ENCODE results near the gene F12. TPM values are rescaled to one million over a fixed set of nuclear protein-coding genes. Genes with fewer than 3 reads are reported as not detected.

Gene F12
- total RNA-seq (ENCODE audit: low replicate concordance): 0.27 and 1.4 TPM in 2 replicates

GRCh38 chr5:177409043-177409801 lies at the start of gene F12:
TSS of gene F12 (minus strand) at chr5:177409564. CDS start at chr5:177409527, 37 bp downstream.
- no peak within 1 kb of the TSS for H3K4me3 ChIP-seq (ENCODE audit: low read depth, low read length)
- TF ChIP-seq, protein P1, sequence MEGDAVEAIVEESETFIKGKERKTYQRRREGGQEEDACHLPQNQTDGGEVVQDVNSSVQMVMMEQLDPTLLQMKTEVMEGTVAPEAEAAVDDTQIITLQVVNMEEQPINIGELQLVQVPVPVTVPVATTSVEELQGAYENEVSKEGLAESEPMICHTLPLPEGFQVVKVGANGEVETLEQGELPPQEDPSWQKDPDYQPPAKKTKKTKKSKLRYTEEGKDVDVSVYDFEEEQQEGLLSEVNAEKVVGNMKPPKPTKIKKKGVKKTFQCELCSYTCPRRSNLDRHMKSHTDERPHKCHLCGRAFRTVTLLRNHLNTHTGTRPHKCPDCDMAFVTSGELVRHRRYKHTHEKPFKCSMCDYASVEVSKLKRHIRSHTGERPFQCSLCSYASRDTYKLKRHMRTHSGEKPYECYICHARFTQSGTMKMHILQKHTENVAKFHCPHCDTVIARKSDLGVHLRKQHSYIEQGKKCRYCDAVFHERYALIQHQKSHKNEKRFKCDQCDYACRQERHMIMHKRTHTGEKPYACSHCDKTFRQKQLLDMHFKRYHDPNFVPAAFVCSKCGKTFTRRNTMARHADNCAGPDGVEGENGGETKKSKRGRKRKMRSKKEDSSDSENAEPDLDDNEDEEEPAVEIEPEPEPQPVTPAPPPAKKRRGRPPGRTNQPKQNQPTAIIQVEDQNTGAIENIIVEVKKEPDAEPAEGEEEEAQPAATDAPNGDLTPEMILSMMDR (IDR thresholded peaks at IDR 0.05; ENCODE audit: insufficient read depth, low read length): no peak
- DNase-seq (ENCODE audit: low read depth): no peak

GRCh38 chr5:177458912-177459350 lies 49.6 kb upstream of the F12 start:
- TF ChIP-seq, protein P1 (IDR thresholded peaks at IDR 0.05; ENCODE audit: insufficient read depth, low read length): no peak
- no peak for DNase-seq (ENCODE audit: low read depth)
- H3K4me3 ChIP-seq (ENCODE audit: low read depth, low read length): no peak overlapping the region

GRCh38 chr5:177457852-177458681 lies 48.7 kb upstream of the F12 start:
- TF ChIP-seq, protein P1 (IDR thresholded peaks at IDR 0.05; ENCODE audit: insufficient read depth, low read length): no peak

GRCh38 chr5:177456976-177457851 lies 47.9 kb upstream of the F12 start:
- H3K4me3 ChIP-seq (ENCODE audit: low read depth, low read length): no peak overlapping the region
- TF ChIP-seq, protein P1 (IDR thresholded peaks at IDR 0.05; ENCODE audit: insufficient read depth, low read length): peak; percentile 81
- peak; percentile 95 for DNase-seq (ENCODE audit: low read depth)

More at GRCh38 chr5:177457852-177458681, 48.7 kb upstream of the F12 start:
- H3K4me3 ChIP-seq (ENCODE audit: low read depth, low read length): no peak overlapping the region
- no peak for DNase-seq (ENCODE audit: low read depth)

DNA sequence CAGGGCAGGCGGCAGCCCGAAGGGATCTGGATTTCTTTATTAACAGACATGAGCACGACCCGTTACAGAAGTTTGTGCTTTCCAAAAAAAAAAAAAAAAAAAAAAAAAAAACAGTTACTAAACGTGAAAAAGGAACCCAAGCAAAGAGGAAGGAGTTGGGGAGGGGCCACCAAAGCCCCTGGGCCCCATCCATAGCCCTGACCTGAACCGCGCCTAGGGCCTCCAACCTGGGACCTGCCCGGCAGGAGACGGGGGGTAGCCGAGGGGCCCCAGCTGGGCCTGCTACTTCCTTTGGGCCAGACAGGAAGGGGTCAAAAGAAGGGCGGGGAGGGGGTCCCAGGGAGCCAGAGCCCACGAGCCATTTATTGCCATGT lies 47.2 kb upstream of the F12 start:
- H3K4me3 ChIP-seq (ENCODE audit: low read depth, low read length): no peak overlapping the region
- TF ChIP-seq, protein P1 (IDR thresholded peaks at IDR 0.05; ENCODE audit: insufficient read depth, low read length): no peak
- no peak for DNase-seq (ENCODE audit: low read depth)

Measured in fibroblast of the aortic adventitia (primary cell).